ENCODE measurements around the gene KRT83. TPM values are rescaled to one million over a fixed set of nuclear protein-coding genes. Genes with fewer than 3 reads are reported as not detected.

Gene KRT83
- total RNA-seq, 1 experiment from 2014 or later: not detected

DNA sequence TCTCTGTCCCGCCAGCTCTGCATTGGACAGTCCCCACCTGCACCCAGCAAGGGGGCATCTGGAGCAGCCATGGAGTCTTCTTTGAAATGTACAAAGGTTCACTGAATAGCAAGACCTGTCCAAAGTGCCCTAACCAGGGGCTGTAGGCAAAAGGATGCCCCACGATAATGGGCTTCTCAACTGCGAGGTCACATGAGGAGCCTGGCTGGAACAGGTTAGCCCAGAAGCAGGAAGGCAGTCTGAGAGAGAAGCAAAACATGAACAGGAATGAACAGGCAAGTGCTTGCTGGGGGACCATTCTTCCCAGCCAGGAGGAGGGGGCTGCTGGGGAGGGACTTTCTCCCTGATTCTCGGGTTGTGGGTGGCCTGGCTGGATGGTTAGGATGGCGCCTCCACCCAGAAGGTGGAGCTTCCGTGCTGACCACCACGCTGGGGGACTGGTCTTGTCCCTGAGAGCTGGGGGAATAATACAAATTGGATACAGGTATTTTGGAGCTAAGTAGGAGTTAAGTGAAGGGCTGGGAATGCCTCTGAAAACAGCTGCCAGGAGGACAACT, 39.0 kb upstream of the KRT83 start:
- Histone ChIP-seq H3K36me3 (ENCODE audit: insufficient read depth, low read length, poor library complexity, severe bottlenecking) (no peaks in the 10 kb centered on the region), H3K4me1 (ENCODE audit: insufficient read depth, low read length, poor library complexity, severe bottlenecking) (peaks cover 12% of the 10 kb centered on the region), H3K27me3 (replicated peaks; ENCODE audit: insufficient read depth, low read depth, low read length, poor library complexity) (no peaks in the 10 kb centered on the region), H3K9me3 (ENCODE audit: low read depth, low read length, poor library complexity, severe bottlenecking) (no peaks in the 10 kb centered on the region), H3K4me3 (ENCODE audit: low read depth, low read length, poor library complexity, severe bottlenecking) (no peak overlapping the region), H3K27ac (ENCODE audit: low read depth, low read length, poor library complexity, severe bottlenecking) (no peak overlapping the region)
- DNase-seq (ENCODE audit: low spot score): no peak
- POLR2A ChIA-PET (ENCODE audit: low non-redundant PET): no interaction called here
- TF ChIP-seq, protein P1, sequence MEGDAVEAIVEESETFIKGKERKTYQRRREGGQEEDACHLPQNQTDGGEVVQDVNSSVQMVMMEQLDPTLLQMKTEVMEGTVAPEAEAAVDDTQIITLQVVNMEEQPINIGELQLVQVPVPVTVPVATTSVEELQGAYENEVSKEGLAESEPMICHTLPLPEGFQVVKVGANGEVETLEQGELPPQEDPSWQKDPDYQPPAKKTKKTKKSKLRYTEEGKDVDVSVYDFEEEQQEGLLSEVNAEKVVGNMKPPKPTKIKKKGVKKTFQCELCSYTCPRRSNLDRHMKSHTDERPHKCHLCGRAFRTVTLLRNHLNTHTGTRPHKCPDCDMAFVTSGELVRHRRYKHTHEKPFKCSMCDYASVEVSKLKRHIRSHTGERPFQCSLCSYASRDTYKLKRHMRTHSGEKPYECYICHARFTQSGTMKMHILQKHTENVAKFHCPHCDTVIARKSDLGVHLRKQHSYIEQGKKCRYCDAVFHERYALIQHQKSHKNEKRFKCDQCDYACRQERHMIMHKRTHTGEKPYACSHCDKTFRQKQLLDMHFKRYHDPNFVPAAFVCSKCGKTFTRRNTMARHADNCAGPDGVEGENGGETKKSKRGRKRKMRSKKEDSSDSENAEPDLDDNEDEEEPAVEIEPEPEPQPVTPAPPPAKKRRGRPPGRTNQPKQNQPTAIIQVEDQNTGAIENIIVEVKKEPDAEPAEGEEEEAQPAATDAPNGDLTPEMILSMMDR (conservative IDR thresholded peaks at IDR 0.05; ENCODE audit: low read depth, low read length): no peak
- TF ChIP-seq EZH2 (IDR thresholded peaks at IDR 0.05; ENCODE audit: borderline replicate concordance, low read depth, low read length, poor library complexity, severe bottlenecking): no peak
- CTCF ChIA-PET: interaction anchor here (1.0 kb wide), 1 partner anchor 20 kb away, joined by 3 read pairs; no protein-coding TSS in a partner anchor
- no TSS peak for BruUV-seq (replicated peaks)
- intact Hi-C loops (cut with micrococcal nuclease; ENCODE audit: unreplicated experiment): no loop called here

DNA sequence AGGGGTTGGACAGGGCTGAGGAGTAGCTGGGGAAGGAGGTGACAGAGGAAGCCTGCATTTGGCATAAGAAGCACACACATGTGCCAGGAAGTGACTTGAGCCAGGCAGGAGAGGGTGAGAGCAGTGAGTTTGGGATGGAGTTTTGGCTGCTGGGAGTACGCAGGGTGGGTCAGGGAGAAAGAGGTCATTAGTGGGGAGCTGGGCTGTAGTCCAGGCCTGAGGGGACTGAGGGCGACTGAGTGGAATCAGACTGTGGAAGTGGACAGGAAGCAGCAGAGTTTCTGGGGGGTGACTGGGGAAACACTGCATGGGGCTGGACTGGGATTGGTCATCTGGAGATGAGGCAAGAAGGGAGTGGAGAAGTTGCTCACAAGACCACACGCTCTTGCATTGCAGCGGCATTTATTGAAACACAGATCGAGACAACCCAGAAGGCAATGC, 38.4 kb upstream of the KRT83 start:
- TF ChIP-seq, protein P1 (conservative IDR thresholded peaks at IDR 0.05; ENCODE audit: low read depth, low read length): no peak
- TF ChIP-seq EZH2 (IDR thresholded peaks at IDR 0.05; ENCODE audit: borderline replicate concordance, low read depth, low read length, poor library complexity, severe bottlenecking): no peak
- Histone ChIP-seq H3K36me3 (ENCODE audit: insufficient read depth, low read length, poor library complexity, severe bottlenecking) (no peaks in the 10 kb centered on the region), H3K9me3 (ENCODE audit: low read depth, low read length, poor library complexity, severe bottlenecking) (no peaks in the 10 kb centered on the region), H3K4me1 (ENCODE audit: insufficient read depth, low read length, poor library complexity, severe bottlenecking) (peaks cover 12% of the 10 kb centered on the region), H3K4me3 (ENCODE audit: low read depth, low read length, poor library complexity, severe bottlenecking) (no peak overlapping the region), H3K27me3 (replicated peaks; ENCODE audit: insufficient read depth, low read depth, low read length, poor library complexity) (no peaks in the 10 kb centered on the region), H3K27ac (ENCODE audit: low read depth, low read length, poor library complexity, severe bottlenecking) (no peak overlapping the region)
- intact Hi-C loops (cut with micrococcal nuclease; ENCODE audit: unreplicated experiment): no loop called here
- POLR2A ChIA-PET (ENCODE audit: low non-redundant PET): no interaction called here
- CTCF ChIA-PET: no interaction called here
- DNase-seq (ENCODE audit: low spot score): no peak
- BruUV-seq (replicated peaks): no TSS peak

DNA sequence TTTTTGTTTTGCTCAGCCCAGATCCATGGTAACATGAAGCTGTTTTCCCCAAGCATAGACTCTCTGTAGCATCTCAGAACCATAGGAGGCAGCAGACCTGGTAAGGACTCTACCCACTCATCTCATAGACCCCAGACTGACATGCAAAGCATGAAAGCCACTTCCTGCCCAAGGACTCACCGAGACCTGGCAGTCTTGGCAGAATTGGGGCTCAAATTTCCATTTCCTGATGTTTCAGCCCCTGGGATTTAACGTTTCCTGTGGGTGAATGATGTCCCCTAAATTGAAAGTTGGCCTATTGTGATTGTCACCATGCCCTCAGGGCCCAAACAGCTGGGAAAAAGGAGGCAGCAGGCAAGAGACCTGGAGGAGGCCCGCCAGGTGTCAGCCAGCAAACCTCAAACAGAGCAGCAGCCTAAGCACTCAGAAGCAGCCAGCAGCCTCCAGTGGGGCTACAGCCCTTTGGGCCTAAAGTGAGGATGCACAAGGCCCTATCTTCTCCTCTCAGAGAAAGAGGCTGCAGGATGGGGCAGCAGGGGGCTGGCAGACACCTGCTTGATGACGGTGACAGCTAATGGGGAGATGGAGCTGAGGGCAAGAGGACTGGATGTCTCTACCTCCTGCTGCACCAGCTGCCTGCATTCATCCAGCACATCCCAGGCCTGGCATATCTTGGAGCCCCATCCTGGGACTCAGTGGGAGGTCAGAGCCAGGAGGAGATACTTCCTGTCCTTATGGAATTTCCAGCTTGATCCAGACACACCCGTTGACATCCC, 37.6 kb upstream of the KRT83 start:
- Histone ChIP-seq H3K4me1 (ENCODE audit: insufficient read depth, low read length, poor library complexity, severe bottlenecking) (peaks cover 12% of the 10 kb centered on the region), H3K4me3 (ENCODE audit: low read depth, low read length, poor library complexity, severe bottlenecking) (no peak overlapping the region), H3K27me3 (replicated peaks; ENCODE audit: insufficient read depth, low read depth, low read length, poor library complexity) (no peaks in the 10 kb centered on the region), H3K9me3 (ENCODE audit: low read depth, low read length, poor library complexity, severe bottlenecking) (no peaks in the 10 kb centered on the region), H3K27ac (ENCODE audit: low read depth, low read length, poor library complexity, severe bottlenecking) (no peak overlapping the region), H3K36me3 (ENCODE audit: insufficient read depth, low read length, poor library complexity, severe bottlenecking) (no peaks in the 10 kb centered on the region)
- intact Hi-C loops (cut with micrococcal nuclease; ENCODE audit: unreplicated experiment): no loop called here
- POLR2A ChIA-PET (ENCODE audit: low non-redundant PET): interaction anchor here (0.7 kb wide), 1 partner anchor 1082 kb away, joined by 3 read pairs; no protein-coding TSS in a partner anchor
- BruUV-seq (replicated peaks): no TSS peak
- TF ChIP-seq, protein P1 (conservative IDR thresholded peaks at IDR 0.05; ENCODE audit: low read depth, low read length): 0 out of 2 replicates have a peak, but pooled peaks have one; percentile 11
- no peak for TF ChIP-seq EZH2 (IDR thresholded peaks at IDR 0.05; ENCODE audit: borderline replicate concordance, low read depth, low read length, poor library complexity, severe bottlenecking)
- DNase-seq (ENCODE audit: low spot score): peak; percentile 52
- CTCF ChIA-PET: no interaction called here

Measured in A673 (cell line).